HepG2 (cell line): ENCODE measurements around the gene PLET1. TPM values are rescaled to one million over a fixed set of nuclear protein-coding genes. Genes with fewer than 3 reads are reported as not detected.

Experiments
- ATAC-seq: fragments of 200-7000 bp; cut with Tn5 transposase; 3 replicates; pipeline ENCODE4 v1.9.1; 2020; ENCODE audit warnings: mild to moderate bottlenecking, moderate library complexity
- BruUV-seq: library from RNA; stranded (reverse); fragments of 400-500 nt; replicated peaks from 2 replicates; lab custom pipeline; 2021; lab: Mats Ljungman, UMichigan
- CTCF ChIA-PET: fragments of 300-600 bp; formaldehyde crosslinking; extraction: SDS; loops from one replicate; lab custom pipeline; 2021; ENCODE audit warnings: low total read pairs, inconsistent platforms, low intra/inter-chr PET ratio; lab: Yijun Ruan, JAX
- POLR2A ChIA-PET: fragments of 350-600 bp; sonication (Branson Sonifier 250); formaldehyde crosslinking; loops from one replicate; lab custom pipeline; 2020; ENCODE audit warnings: antibody characterized with exemption, inconsistent platforms; lab: Yijun Ruan, JAX
- DNase-seq: peaks from one replicate; pipeline ENCODE4 v3.0.0-alpha.2; 2015; ENCODE audit warnings: low spot score
- FAIRE-seq: peaks from 3 replicates; lab custom pipeline; 2011; peaks lifted over from hg19 to GRCh38; lab: Jason Lieb, UNC
- H2AFZ ChIP-seq: one replicate; pipeline ENCODE4 v1.6.1; 2011; ENCODE audit warnings: low read length, inconsistent platforms
- H3K27ac ChIP-seq: fragments of 300-600 bp; 3 replicates; pipeline ENCODE4 v1.8.0; 2011; ENCODE audit warnings: mixed run types, mild to moderate bottlenecking, mixed read lengths, low read length, inconsistent platforms; ENCODE audit not compliant: insufficient read depth; ENCODE audit errors: extremely low read length
- H3K27me3 ChIP-seq, 2 experiments: fragments of 200-600 bp in 1 of 2; 2 replicates in 1 of 2; 3 replicates in 1 of 2; pipeline versions ENCODE4 v1.6.0 to v1.8.0; 2011; ENCODE audit warnings: low read length in 2 of 2, mild to moderate bottlenecking in 2 of 2, moderate library complexity in 2 of 2, inconsistent platforms in 1 of 2; ENCODE audit not compliant: insufficient read depth in 2 of 2, control insufficient read depth in 1 of 2
- H3K36me3 ChIP-seq, 2 experiments: fragments of 200-600 bp in 1 of 2; replicated peaks in 1 of 2; 2 replicates in 1 of 2; 3 replicates in 1 of 2; pipeline versions ENCODE4 v1.5.1 to v1.8.0; 2011; ENCODE audit warnings: low read length in 2 of 2, inconsistent platforms in 1 of 2; ENCODE audit not compliant: insufficient read depth in 2 of 2, control insufficient read depth in 1 of 2
- H3K4me1 ChIP-seq: 2 replicates; pipeline ENCODE4 v1.5.1; 2012; ENCODE audit warnings: low read length, inconsistent platforms; ENCODE audit not compliant: insufficient read depth
- H3K4me2 ChIP-seq: 2 replicates; pipeline ENCODE4 v1.6.0; 2011; ENCODE audit warnings: low read depth, low read length, inconsistent platforms
- H3K4me3 ChIP-seq, 3 experiments: fragments of 200-600 bp in 1 of 3; sonication (generic), shearing (Covaris generic) in 1 of 3; replicated peaks in 1 of 3; 2 replicates each; pipeline ENCODE4 v1.5.1; 2011 to 2016; ENCODE audit warnings: low read length in 3 of 3, inconsistent platforms in 2 of 3, low read depth in 2 of 3, mild to moderate bottlenecking in 2 of 3, control low read depth in 1 of 3, mixed read lengths in 1 of 3; ENCODE audit not compliant: insufficient read depth in 1 of 3
- H3K79me2 ChIP-seq: one replicate; pipeline ENCODE4 v1.6.1; 2011; ENCODE audit warnings: low read length, inconsistent platforms; ENCODE audit not compliant: insufficient read depth
- H3K9ac ChIP-seq: 2 replicates; pipeline ENCODE4 v1.6.0; 2011; ENCODE audit warnings: mild to moderate bottlenecking, low read depth, low read length, inconsistent platforms; ENCODE audit not compliant: insufficient read depth
- H3K9me3 ChIP-seq: 2 replicates; pipeline ENCODE4 v1.5.1; 2012; ENCODE audit warnings: mild to moderate bottlenecking, low read length
- H4K20me1 ChIP-seq: 2 replicates; pipeline ENCODE4 v1.6.0; 2011; ENCODE audit warnings: inconsistent platforms, mild to moderate bottlenecking, low read length, moderate library complexity; ENCODE audit not compliant: insufficient read depth
- ATF7-NPFF ChIP-seq: sonication (generic); formaldehyde crosslinking; IDR thresholded peaks from 2 replicates; pipeline ENCODE4 v1.8.1; 2023; ENCODE audit warnings: mild to moderate bottlenecking, low read depth, missing genetic modification reagents, moderate library complexity
- BRD4 ChIP-seq: sonication (generic); formaldehyde crosslinking; IDR thresholded peaks from 2 replicates; pipeline ENCODE4 v1.4.0; 2020; ENCODE audit warnings: missing genetic modification reagents
- CEBPG ChIP-seq: IDR thresholded peaks from 2 replicates; pipeline ENCODE4 v1.6.1; 2016
- CHD4 ChIP-seq: fragments of 200-600 bp; sonication (generic); IDR thresholded peaks from 2 replicates; pipeline ENCODE4 v1.7.0; 2017; ENCODE audit warnings: mild to moderate bottlenecking, low read length, borderline replicate concordance
- MIER2 ChIP-seq: IDR thresholded peaks from 2 replicates; pipeline ENCODE4 v1.6.1; 2016; ENCODE audit warnings: missing biosample characterization, missing genetic modification reagents
- SIX4 ChIP-seq: sonication (generic); formaldehyde crosslinking; IDR thresholded peaks from 2 replicates; pipeline ENCODE4 v1.4.0; 2020; ENCODE audit warnings: missing genetic modification reagents
- ZNF354B ChIP-seq: sonication (generic); formaldehyde crosslinking; IDR thresholded peaks from 2 replicates; pipeline ENCODE4 v1.8.0; 2022; ENCODE audit warnings: mild to moderate bottlenecking, missing genetic modification reagents
- ZNF382 ChIP-seq: sonication (generic); formaldehyde crosslinking; IDR thresholded peaks from 2 replicates; pipeline ENCODE4 v1.5.0; 2020; ENCODE audit warnings: missing genetic modification reagents, mild to moderate bottlenecking, borderline replicate concordance
- WGBS: methylation state at CpG from one replicate; pipeline ENCODE4 v1.1.6; 2017; ENCODE audit warnings: low lambda C conversion rate; 5-methylcytosine and 5-hydroxymethylcytosine counted together
- in situ Hi-C: cut with HindIII; loops from 2 replicates; pipeline ENCODE4 v1.10.0; 2017; ENCODE audit warnings: low pct_unique_long_range_greater_than_20kb; ENCODE audit not compliant: extremely low pct_ligation_motif_present
- intact Hi-C: fragments of 100-400 bp; cut with micrococcal nuclease; formaldehyde crosslinking; loops from one replicate; pipeline ENCODE4 v1.10.0; 2022; ENCODE audit not compliant: unreplicated experiment
- polyA plus RNA-seq, 8 experiments: library from polyadenylated mRNA; depleted of rRNA in 3 of 8; stranded (reverse) in 7 of 8; unstranded in 1 of 8; fragments of >200 nt; fragmentation: Illumina TruSeq in 4 of 8; extraction: Trizol in 4 of 8; gene quantifications; 2 replicates each; pipeline versions ENCODE4 v1.2.1 to v1.2.3, GENCODE V29; 2011 to 2016; ENCODE audit warnings: low read depth in 4 of 8, missing spikeins in 1 of 8, mixed read lengths in 1 of 8; ENCODE audit not compliant: insufficient read depth in 1 of 8
- total RNA-seq, 5 experiments: library from RNA; depleted of rRNA; stranded (reverse); fragments of >200 nt; fragmentation: Illumina TruSeq; extraction: Trizol; gene quantifications; 2 replicates each; pipeline ENCODE4 v1.2.3, GENCODE V29; 2016; ENCODE audit warnings: low read depth in 1 of 5
- TF ChIP-seq, protein P1 (sequence below): sonication (generic); formaldehyde crosslinking; IDR thresholded peaks from 2 replicates; pipeline ENCODE4 v1.8.0; 2022; ENCODE audit warnings: mild to moderate bottlenecking, missing genetic modification reagents, moderate library complexity
- TF ChIP-seq, protein P2 (sequence below): sonication (generic); formaldehyde crosslinking; IDR thresholded peaks from 2 replicates; pipeline ENCODE4 v1.8.0; 2022; ENCODE audit warnings: mild to moderate bottlenecking, missing genetic modification reagents, borderline replicate concordance
- TF ChIP-seq, protein P3 (sequence below): sonication (generic); formaldehyde crosslinking; IDR thresholded peaks from 2 replicates; pipeline ENCODE4 v1.4.0; 2020; ENCODE audit warnings: missing genetic modification reagents, borderline replicate concordance
- TF ChIP-seq, protein P4 (sequence below): sonication (generic); formaldehyde crosslinking; conservative IDR thresholded peaks from 2 replicates; pipeline ENCODE4 v1.4.0; 2020; ENCODE audit warnings: missing genetic modification reagents
- TF ChIP-seq, protein P5 (sequence below): sonication (generic); formaldehyde crosslinking; IDR thresholded peaks from 2 replicates; pipeline ENCODE4 v1.5.0; 2020; ENCODE audit warnings: missing genetic modification reagents
- TF ChIP-seq, protein P6 (sequence below): sonication (generic); formaldehyde crosslinking; IDR thresholded peaks from 2 replicates; pipeline ENCODE4 v1.4.0; 2020; ENCODE audit warnings: missing genetic modification reagents, low read depth, mild to moderate bottlenecking, borderline replicate concordance

Gene PLET1
- total and polyA plus RNA-seq, 2 of the 13 experiments (the other 11 are each of a cell fraction or from before 2014, with no cell fraction given), result not detected

DNA sequence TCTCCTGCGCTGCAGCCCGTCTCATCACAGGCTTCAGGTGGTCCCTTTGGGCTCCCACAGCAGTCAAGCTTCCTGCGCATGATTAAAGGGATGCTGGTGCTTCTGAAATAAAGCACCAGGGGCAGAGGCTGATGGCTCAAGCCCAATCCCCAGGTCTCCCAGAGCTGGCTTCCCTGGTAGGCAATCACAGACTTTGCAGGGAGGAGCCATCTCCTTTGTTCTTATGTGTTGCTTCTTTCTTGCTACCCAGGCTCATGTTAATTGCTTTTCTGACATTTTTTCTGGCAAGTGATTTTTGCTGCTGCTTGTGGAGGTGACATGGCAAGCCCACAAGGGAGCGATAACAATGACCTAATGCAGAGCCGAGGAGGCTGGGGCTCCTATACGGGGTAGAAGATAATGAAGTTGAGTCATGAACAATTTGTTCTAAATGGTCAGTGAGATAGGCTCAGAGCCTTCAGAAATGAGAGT is 25.2 kb upstream of the PLET1 start:
- peaks cover 0 to 3% of the 10 kb centered on the region in 2 experiments; a peak in 2 of 5 replicates for H3K27me3 ChIP-seq
- H3K27ac ChIP-seq, result no peak overlapping the region
- in situ Hi-C loops (loop anchor here (5.0 to 10.0 kb wide), 4 partner anchors 166 to 999 kb away; no protein-coding TSS in a partner anchor), intact Hi-C loops (no loop called here)
- no peaks in the 10 kb centered on the region for H4K20me1 ChIP-seq
- H3K9me3 ChIP-seq, result no peaks in the 10 kb centered on the region
- BruUV-seq, result no TSS peak
- FAIRE-seq (no peak), ATAC-seq (no peak), DNase-seq (no peak)
- H3K4me3 ChIP-seq, result no peak overlapping the region
- H3K36me3 ChIP-seq, result no peaks in the 10 kb centered on the region
- ChIA-PET CTCF (no interaction called here), POLR2A (no interaction called here)
- no peak overlapping the region for H2AFZ ChIP-seq
- 60% methylated on average over 6 of the region's 6 CpGs for WGBS
- no peaks in the 10 kb centered on the region for H3K79me2 ChIP-seq
- peaks cover 13% of the 10 kb centered on the region for H3K4me1 ChIP-seq
- no peak overlapping the region for H3K4me2 ChIP-seq
- H3K9ac ChIP-seq, result no peak overlapping the region
- TF ChIP-seq, protein P1, sequence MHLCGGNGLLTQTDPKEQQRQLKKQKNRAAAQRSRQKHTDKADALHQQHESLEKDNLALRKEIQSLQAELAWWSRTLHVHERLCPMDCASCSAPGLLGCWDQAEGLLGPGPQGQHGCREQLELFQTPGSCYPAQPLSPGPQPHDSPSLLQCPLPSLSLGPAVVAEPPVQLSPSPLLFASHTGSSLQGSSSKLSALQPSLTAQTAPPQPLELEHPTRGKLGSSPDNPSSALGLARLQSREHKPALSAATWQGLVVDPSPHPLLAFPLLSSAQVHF (CRISPR knock-in tag), result no peak
- TF ChIP-seq, protein P2, sequence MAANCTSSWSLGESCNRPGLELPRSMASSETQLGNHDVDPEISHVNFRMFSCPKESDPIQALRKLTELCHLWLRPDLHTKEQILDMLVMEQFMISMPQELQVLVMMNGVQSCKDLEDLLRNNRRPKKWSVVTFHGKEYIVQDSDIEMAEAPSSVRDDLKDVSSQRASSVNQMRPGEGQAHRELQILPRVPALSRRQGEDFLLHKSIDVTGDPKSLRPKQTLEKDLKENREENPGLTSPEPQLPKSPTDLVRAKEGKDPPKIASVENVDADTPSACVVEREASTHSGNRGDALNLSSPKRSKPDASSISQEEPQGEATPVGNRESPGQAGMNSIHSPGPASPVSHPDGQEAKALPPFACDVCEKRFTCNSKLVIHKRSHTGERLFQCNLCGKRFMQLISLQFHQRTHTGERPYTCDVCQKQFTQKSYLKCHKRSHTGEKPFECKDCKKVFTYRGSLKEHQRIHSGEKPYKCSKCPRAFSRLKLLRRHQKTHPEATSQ (CRISPR knock-in tag), result no peak
- TF ChIP-seq CHD4, result no peak
- TF ChIP-seq, protein P3, sequence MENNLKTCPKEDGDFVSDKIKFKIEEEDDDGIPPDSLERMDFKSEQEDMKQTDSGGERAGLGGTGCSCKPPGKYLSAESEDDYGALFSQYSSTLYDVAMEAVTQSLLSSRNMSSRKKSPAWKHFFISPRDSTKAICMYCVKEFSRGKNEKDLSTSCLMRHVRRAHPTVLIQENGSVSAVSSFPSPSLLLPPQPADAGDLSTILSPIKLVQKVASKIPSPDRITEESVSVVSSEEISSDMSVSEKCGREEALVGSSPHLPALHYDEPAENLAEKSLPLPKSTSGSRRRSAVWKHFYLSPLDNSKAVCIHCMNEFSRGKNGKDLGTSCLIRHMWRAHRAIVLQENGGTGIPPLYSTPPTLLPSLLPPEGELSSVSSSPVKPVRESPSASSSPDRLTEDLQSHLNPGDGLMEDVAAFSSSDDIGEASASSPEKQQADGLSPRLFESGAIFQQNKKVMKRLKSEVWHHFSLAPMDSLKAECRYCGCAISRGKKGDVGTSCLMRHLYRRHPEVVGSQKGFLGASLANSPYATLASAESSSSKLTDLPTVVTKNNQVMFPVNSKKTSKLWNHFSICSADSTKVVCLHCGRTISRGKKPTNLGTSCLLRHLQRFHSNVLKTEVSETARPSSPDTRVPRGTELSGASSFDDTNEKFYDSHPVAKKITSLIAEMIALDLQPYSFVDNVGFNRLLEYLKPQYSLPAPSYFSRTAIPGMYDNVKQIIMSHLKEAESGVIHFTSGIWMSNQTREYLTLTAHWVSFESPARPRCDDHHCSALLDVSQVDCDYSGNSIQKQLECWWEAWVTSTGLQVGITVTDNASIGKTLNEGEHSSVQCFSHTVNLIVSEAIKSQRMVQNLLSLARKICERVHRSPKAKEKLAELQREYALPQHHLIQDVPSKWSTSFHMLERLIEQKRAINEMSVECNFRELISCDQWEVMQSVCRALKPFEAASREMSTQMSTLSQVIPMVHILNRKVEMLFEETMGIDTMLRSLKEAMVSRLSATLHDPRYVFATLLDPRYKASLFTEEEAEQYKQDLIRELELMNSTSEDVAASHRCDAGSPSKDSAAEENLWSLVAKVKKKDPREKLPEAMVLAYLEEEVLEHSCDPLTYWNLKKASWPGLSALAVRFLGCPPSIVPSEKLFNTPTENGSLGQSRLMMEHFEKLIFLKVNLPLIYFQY, result no peak
- no peak for TF ChIP-seq BRD4
- TF ChIP-seq SIX4 (CRISPR knock-in tag), result no peak
- no peak for TF ChIP-seq ZNF382
- no peak for TF ChIP-seq ATF7-NPFF (CRISPR knock-in tag)
- TF ChIP-seq, protein P4, sequence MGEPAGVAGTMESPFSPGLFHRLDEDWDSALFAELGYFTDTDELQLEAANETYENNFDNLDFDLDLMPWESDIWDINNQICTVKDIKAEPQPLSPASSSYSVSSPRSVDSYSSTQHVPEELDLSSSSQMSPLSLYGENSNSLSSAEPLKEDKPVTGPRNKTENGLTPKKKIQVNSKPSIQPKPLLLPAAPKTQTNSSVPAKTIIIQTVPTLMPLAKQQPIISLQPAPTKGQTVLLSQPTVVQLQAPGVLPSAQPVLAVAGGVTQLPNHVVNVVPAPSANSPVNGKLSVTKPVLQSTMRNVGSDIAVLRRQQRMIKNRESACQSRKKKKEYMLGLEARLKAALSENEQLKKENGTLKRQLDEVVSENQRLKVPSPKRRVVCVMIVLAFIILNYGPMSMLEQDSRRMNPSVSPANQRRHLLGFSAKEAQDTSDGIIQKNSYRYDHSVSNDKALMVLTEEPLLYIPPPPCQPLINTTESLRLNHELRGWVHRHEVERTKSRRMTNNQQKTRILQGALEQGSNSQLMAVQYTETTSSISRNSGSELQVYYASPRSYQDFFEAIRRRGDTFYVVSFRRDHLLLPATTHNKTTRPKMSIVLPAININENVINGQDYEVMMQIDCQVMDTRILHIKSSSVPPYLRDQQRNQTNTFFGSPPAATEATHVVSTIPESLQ, result no peak
- no peak for TF ChIP-seq CEBPG
- TF ChIP-seq, protein P5, sequence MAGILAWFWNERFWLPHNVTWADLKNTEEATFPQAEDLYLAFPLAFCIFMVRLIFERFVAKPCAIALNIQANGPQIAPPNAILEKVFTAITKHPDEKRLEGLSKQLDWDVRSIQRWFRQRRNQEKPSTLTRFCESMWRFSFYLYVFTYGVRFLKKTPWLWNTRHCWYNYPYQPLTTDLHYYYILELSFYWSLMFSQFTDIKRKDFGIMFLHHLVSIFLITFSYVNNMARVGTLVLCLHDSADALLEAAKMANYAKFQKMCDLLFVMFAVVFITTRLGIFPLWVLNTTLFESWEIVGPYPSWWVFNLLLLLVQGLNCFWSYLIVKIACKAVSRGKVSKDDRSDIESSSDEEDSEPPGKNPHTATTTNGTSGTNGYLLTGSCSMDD, result no peak
- TF ChIP-seq, protein P6, sequence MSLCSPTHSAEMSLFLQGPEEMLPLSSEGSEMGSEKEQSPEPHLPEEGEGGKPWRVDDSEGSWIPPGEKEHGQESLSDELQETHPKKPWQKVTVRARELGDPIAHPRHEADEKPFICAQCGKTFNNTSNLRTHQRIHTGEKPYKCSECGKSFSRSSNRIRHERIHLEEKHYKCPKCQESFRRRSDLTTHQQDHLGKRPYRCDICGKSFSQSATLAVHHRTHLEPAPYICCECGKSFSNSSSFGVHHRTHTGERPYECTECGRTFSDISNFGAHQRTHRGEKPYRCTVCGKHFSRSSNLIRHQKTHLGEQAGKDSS (CRISPR knock-in tag), result no peak
- TF ChIP-seq MIER2 (CRISPR knock-in tag), result no peak
- no peak for TF ChIP-seq ZNF354B
